ENCODE data around the gene FAM136A.
"Not testable (repeated sequence)": the region's sequence is repeated elsewhere in the genome, so short reads cannot be mapped to it uniquely, and the experiment has no call there.

DNA sequence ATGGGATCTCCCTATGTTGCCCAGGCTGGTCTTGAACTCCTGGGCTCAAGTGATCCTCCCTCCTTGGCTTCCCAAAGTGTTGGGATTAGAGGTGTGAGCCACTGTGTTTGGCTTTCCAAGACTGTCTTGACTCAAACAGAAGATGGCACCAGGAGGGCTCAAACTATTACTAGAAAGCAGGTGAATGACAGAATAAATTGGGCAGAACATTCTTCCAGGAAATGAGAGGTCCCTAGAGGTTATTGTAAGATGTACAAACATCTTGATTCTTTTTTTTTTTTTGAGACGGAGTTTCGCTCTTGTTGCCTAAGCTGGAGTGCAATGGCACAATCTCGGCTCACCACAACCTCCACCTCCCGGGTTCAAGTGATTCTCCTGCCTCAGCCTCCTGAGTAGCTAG, 4.0 kb downstream of the FAM136A start:
- TF ChIP-seq, protein P1, sequence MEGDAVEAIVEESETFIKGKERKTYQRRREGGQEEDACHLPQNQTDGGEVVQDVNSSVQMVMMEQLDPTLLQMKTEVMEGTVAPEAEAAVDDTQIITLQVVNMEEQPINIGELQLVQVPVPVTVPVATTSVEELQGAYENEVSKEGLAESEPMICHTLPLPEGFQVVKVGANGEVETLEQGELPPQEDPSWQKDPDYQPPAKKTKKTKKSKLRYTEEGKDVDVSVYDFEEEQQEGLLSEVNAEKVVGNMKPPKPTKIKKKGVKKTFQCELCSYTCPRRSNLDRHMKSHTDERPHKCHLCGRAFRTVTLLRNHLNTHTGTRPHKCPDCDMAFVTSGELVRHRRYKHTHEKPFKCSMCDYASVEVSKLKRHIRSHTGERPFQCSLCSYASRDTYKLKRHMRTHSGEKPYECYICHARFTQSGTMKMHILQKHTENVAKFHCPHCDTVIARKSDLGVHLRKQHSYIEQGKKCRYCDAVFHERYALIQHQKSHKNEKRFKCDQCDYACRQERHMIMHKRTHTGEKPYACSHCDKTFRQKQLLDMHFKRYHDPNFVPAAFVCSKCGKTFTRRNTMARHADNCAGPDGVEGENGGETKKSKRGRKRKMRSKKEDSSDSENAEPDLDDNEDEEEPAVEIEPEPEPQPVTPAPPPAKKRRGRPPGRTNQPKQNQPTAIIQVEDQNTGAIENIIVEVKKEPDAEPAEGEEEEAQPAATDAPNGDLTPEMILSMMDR (IDR thresholded peaks at IDR 0.05; ENCODE audit: low read length) = not testable (repeated sequence)
- TF ChIP-seq EZH2phosphoT487 (IDR thresholded peaks at IDR 0.05; ENCODE audit: low read length) = not testable (repeated sequence)

Data from MM.1S (cell line).